BJ (cell line): ENCODE results near the gene CEPT1. TPM values are rescaled to one million over a fixed set of nuclear protein-coding genes. Genes with fewer than 3 reads are reported as not detected.

ENCODE experiments used
- CTCF ChIA-PET: fragments of 350-600 bp; formaldehyde crosslinking; extraction: SDS; loops from one replicate; lab custom pipeline; 2021; ENCODE audit warnings: antibody characterized with exemption, inconsistent platforms; lab: Yijun Ruan, JAX
- POLR2A ChIA-PET: fragments of 300-600 bp; sonication (Branson Sonifier 250); formaldehyde crosslinking; extraction: SDS; loops from one replicate; lab custom pipeline; 2021; ENCODE audit warnings: antibody characterized with exemption; lab: Charles Lee
- DNase-seq: peaks from one replicate; pipeline ENCODE4 v3.0.0-alpha.2; 2011; ENCODE audit warnings: low read depth
- H3K27me3 ChIP-seq: 2 replicates; pipeline ENCODE4 v1.6.0; 2011; ENCODE audit warnings: low read length; ENCODE audit not compliant: control insufficient read depth, insufficient read depth
- H3K36me3 ChIP-seq: 2 replicates; pipeline ENCODE4 v1.5.1; 2011; ENCODE audit warnings: low read length; ENCODE audit not compliant: control insufficient read depth, insufficient read depth
- H3K4me3 ChIP-seq: 2 replicates; pipeline ENCODE4 v1.5.1; 2011; ENCODE audit warnings: low read depth, mild to moderate bottlenecking, control low read depth, low read length
- polyA plus RNA-seq: library from polyadenylated mRNA; depleted of rRNA; stranded (reverse); fragments of >200 nt; gene quantifications from 2 replicates; pipeline ENCODE4 v1.2.3, GENCODE V29; 2011
- TF ChIP-seq, protein P1 (sequence below): IDR thresholded peaks from 2 replicates; pipeline ENCODE4 v1.5.1; 2011; ENCODE audit warnings: low read depth, mild to moderate bottlenecking, control low read depth, inconsistent platforms, low read length, moderate library complexity; ENCODE audit not compliant: insufficient read depth

Gene CEPT1
- polyA plus RNA-seq, 1 experiment = 15.5 TPM

DNA sequence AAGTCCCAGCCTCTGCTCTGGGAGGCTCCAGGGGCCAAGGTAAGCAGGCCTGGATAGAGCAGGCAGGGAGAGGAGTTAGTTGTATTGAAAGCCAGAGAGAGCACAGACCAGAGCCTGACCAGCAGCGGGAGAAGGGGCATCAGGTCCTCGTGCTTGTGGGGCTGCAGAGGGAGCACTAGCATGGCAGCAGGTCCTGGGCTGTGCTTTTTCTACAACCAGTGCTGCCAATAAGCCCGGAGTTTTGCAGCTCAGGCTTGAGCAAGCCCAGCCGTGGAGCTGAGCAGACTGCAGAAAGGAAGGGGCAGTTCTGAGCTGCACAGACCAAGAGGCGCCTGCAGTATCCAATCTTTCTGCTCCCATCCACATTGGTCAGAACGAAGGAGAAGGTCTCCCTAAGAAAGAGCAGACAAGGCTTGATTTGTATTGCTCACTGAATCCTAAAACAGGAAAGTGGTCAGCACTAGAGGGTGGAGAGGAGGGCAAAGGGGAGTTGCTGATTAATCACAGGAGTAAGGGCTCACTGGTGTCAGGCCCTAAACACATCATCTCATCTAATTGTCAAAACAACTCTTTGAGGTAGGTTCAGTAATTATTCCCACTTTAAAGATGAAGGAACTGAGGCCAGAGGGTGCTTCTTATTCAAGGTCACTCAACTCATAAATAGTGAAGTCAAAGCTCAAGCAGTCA lies 57.7 kb downstream of the CEPT1 start:
- TF ChIP-seq, protein P1, sequence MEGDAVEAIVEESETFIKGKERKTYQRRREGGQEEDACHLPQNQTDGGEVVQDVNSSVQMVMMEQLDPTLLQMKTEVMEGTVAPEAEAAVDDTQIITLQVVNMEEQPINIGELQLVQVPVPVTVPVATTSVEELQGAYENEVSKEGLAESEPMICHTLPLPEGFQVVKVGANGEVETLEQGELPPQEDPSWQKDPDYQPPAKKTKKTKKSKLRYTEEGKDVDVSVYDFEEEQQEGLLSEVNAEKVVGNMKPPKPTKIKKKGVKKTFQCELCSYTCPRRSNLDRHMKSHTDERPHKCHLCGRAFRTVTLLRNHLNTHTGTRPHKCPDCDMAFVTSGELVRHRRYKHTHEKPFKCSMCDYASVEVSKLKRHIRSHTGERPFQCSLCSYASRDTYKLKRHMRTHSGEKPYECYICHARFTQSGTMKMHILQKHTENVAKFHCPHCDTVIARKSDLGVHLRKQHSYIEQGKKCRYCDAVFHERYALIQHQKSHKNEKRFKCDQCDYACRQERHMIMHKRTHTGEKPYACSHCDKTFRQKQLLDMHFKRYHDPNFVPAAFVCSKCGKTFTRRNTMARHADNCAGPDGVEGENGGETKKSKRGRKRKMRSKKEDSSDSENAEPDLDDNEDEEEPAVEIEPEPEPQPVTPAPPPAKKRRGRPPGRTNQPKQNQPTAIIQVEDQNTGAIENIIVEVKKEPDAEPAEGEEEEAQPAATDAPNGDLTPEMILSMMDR = peak; percentile 31
- Histone ChIP-seq H3K27me3 (no peaks in the 10 kb centered on the region), H3K4me3 (no peak overlapping the region), H3K36me3 (no peaks in the 10 kb centered on the region)
- ChIA-PET CTCF (no interaction called here), POLR2A (no interaction called here)
- DNase-seq = no peak

DNA sequence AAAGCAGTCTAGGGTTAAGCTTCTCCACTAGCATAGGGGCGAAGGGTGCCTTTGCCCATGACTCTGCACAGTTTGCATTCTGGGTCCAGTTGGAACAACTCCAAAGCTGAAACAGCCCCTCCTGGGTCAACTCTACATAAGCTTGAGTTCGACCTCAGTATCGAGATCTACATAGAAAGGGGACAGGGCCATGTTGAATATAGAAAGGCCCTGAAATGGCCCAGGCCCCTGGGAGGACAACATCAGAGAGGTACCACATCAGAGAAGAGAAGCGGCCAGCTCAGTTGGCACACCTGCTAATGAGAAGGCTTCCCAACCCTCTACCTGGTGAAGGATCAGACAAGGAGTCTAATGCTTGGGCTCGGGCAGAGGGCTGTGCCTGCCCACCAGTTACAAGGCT lies 58.8 kb downstream of the CEPT1 start:
- TF ChIP-seq, protein P1 = no peak
- ChIA-PET CTCF (interaction anchor here (0.8 kb wide), 1 partner anchor 24 kb away, joined by 3 read pairs; no protein-coding TSS in a partner anchor), POLR2A (no interaction called here)
- H3K4me3 ChIP-seq = no peak overlapping the region
- no peaks in the 10 kb centered on the region for H3K36me3 ChIP-seq
- no peak for DNase-seq
- no peaks in the 10 kb centered on the region for H3K27me3 ChIP-seq

DNA sequence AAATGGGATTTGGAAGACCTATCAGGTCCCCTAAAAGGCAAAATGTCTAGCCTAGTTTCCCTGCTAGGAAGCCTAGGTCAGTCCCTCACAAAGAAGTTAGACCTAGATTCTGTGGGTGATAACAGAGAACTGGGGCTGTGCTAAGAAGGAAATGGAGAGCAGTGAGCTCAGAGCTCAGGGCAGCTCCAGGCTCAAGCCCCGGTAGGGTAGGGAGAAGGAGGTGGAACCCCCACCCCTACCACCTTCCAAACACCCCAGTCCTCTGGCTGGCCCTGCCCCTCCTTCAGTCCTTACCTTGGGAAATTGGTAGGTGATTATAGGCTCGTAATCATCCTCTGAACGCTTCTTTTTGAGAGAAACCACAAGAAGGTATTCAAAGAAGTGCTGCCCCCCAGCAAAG lies 59.3 kb downstream of the CEPT1 start:
- CTCF ChIA-PET = interaction anchor here (0.8 kb wide), 2 partner anchors 8 to 24 kb away, joined by 3 read pairs; no protein-coding TSS in a partner anchor
- TF ChIP-seq, protein P1 = no peak
- no peak for DNase-seq
- H3K27me3 ChIP-seq = no peaks in the 10 kb centered on the region
- H3K36me3 ChIP-seq = no peaks in the 10 kb centered on the region
- POLR2A ChIA-PET = no interaction called here
- no peak overlapping the region for H3K4me3 ChIP-seq

GRCh38 chr1:111199881-111200801 lies 60.1 kb downstream of the CEPT1 start, which contains the start of gene DENND2D:
Gene DENND2D (minus strand): TSS chr1:111200646. CDS start chr1:111200459, 187 bp downstream.
- CTCF ChIA-PET = interaction anchor here (0.8 kb wide), 1 partner anchor 9 kb away, joined by 3 read pairs; no protein-coding TSS in a partner anchor
- TF ChIP-seq, protein P1 = no peak

DNA sequence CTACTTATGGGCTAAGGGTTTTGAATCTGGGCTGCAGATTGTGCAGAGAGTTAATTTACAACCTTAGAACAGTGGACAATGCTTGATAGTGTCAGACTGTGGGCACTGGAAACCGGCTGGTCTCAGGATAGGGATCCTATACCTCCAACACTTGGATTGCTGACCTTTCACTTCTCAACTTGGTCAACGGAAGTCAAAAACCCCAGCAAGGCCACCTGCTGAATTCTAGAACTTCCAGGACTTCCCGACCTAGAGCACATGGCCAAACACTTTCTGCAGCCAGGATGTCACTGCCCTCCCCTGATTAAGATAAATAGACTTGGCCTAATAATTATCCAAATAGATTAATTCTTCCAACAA lies 60.8 kb downstream of the CEPT1 start:
- TF ChIP-seq, protein P1 = no peak
- ChIA-PET CTCF (no interaction called here), POLR2A (no interaction called here)
- 0 out of 2 replicates have a peak, but pooled peaks cover 1% of the 10 kb centered on the region for H3K27me3 ChIP-seq
- DNase-seq = no peak
- H3K36me3 ChIP-seq = no peaks in the 10 kb centered on the region
- no peak overlapping the region for H3K4me3 ChIP-seq

More at GRCh38 chr1:111199881-111200801, 60.1 kb downstream of the CEPT1 start, which contains the start of gene DENND2D:
- Histone ChIP-seq H3K27me3 (0 out of 2 replicates have a peak, but pooled peaks cover 1% of the 10 kb centered on the region), H3K4me3 (no peak within 1 kb of the TSS), H3K36me3 (no peaks in the 10 kb centered on the region)
- POLR2A ChIA-PET = no interaction called here
- no peak for DNase-seq
